Measurements from ENCODE around the gene LRRC14B. TPM values are rescaled to one million over a fixed set of nuclear protein-coding genes. Genes with fewer than 3 reads are reported as not detected.

The LRRC14B gene
- total and polyA plus RNA-seq, 2 of the 13 experiments (the other 11 are each of a cell fraction or from before 2014, with no cell fraction given) = not detected

DNA sequence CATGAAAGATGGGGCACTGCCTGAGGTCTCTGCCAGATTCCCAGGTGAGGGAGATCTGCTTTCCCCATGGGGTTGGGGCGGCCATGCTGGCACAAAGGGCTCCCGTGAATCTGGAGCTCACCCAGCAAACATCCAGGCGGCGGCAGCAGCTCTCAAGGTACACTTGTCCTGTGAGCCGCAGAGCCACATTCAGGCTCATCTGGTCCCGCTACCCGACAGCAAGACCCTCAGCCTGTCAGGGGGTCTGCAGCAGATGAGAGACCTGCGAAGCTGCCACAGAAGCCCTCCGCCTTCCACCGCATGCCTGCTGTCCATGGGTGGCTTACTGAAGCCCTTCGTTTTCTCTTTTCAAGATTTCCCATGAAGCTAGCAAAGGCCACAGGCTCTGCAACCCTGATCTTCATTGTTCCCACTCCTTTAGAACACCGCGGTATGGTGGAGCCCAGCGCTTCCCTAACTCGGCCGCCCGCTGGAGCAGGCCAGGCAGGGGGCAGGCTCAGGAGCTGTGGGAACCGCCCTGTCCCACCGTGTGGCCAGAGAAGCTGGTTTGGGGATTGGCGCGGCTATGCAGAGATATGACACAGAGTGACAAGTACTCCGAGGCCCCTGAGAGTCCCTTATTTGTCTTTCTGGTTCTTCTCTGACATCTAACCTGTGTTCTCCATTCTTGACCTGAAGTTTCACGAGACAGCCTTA is 8.8 kb downstream of the LRRC14B start:
- H3K9me3 ChIP-seq (ENCODE audit: low read length) = no peaks in the 10 kb centered on the region
- WGBS (ENCODE audit: low lambda C conversion rate) = 96% methylated on average over 22 of the region's 23 CpGs
- FAIRE-seq (no peak), DNase-seq (ENCODE audit: low spot score) (no peak), ATAC-seq (no peak)
- ChIA-PET CTCF (ENCODE audit: low intra/inter-chr PET ratio, low total read pairs) (no interaction called here), POLR2A (no interaction called here)
- TF ChIP-seq ZNF143 (CRISPR knock-in tag; IDR thresholded peaks at IDR 0.05) (no peak), ZBTB40 (IDR thresholded peaks at IDR 0.05) (no peak), ZBTB40 (CRISPR knock-in tag; IDR thresholded peaks at IDR 0.05) (no peak), PHB2 (IDR thresholded peaks at IDR 0.05; ENCODE audit: partially characterized antibody) (no peak), HOXD1 (CRISPR knock-in tag; IDR thresholded peaks at IDR 0.05) (no peak), ZNF30 (CRISPR knock-in tag; IDR thresholded peaks at IDR 0.05) (no peak), ZNF24 (IDR thresholded peaks at IDR 0.05) (no peak), CCAR2 (optimal IDR thresholded peaks at IDR 0.05; ENCODE audit: low read depth, low read length) (no peak)
- TF ChIP-seq, protein P1, sequence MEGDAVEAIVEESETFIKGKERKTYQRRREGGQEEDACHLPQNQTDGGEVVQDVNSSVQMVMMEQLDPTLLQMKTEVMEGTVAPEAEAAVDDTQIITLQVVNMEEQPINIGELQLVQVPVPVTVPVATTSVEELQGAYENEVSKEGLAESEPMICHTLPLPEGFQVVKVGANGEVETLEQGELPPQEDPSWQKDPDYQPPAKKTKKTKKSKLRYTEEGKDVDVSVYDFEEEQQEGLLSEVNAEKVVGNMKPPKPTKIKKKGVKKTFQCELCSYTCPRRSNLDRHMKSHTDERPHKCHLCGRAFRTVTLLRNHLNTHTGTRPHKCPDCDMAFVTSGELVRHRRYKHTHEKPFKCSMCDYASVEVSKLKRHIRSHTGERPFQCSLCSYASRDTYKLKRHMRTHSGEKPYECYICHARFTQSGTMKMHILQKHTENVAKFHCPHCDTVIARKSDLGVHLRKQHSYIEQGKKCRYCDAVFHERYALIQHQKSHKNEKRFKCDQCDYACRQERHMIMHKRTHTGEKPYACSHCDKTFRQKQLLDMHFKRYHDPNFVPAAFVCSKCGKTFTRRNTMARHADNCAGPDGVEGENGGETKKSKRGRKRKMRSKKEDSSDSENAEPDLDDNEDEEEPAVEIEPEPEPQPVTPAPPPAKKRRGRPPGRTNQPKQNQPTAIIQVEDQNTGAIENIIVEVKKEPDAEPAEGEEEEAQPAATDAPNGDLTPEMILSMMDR (CRISPR knock-in tag; IDR thresholded peaks at IDR 0.05) = no peak
- TF ChIP-seq, protein P2, sequence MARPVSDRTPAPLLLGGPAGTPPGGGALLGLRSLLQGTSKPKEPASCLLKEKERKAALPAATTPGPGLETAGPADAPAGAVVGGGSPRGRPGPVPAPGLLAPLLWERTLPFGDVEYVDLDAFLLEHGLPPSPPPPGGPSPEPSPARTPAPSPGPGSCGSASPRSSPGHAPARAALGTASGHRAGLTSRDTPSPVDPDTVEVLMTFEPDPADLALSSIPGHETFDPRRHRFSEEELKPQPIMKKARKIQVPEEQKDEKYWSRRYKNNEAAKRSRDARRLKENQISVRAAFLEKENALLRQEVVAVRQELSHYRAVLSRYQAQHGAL (CRISPR knock-in tag; IDR thresholded peaks at IDR 0.05; ENCODE audit: not compliant biosample characterization) = no peak
- in situ Hi-C loops (cut with HindIII; ENCODE audit: extremely low pct_ligation_motif_present, low pct_unique_long_range_greater_than_20kb) (no loop called here), intact Hi-C loops (cut with micrococcal nuclease; ENCODE audit: unreplicated experiment) (no loop called here)
- no peaks in the 10 kb centered on the region for H3K4me1 ChIP-seq (ENCODE audit: insufficient read depth, low read length)
- H3K36me3 ChIP-seq (replicated peaks in 1 of 2; ENCODE audit: control insufficient read depth in 1 of 2, insufficient read depth in 2 of 2, low read length in 2 of 2) = peaks cover 12 to 19% of the 10 kb centered on the region in 2 experiments; a peak in 4 of 5 replicates
- H3K79me2 ChIP-seq (ENCODE audit: insufficient read depth, low read length) = no peaks in the 10 kb centered on the region
- no peak overlapping the region for H2AFZ ChIP-seq (ENCODE audit: low read length)
- H3K4me3 ChIP-seq (replicated peaks in 1 of 3; ENCODE audit: insufficient read depth in 1 of 3, low read depth in 2 of 3, low read length in 3 of 3) = no peak overlapping the region
- no peaks in the 10 kb centered on the region for H3K27me3 ChIP-seq (ENCODE audit: control insufficient read depth in 1 of 2, insufficient read depth in 2 of 2, low read length in 2 of 2)
- H3K9ac ChIP-seq (ENCODE audit: insufficient read depth, low read depth, low read length) = no peak overlapping the region
- H4K20me1 ChIP-seq (ENCODE audit: insufficient read depth, low read length) = peaks cover 3% of the 10 kb centered on the region; the same call in 1 of the 2 replicates
- H3K27ac ChIP-seq (ENCODE audit: extremely low read length, insufficient read depth, low read length) = no peak overlapping the region
- no TSS peak for BruUV-seq (replicated peaks)
- H3K4me2 ChIP-seq (ENCODE audit: low read depth, low read length) = no peak overlapping the region
